ENCODE measurements around the gene PHF13. TPM values are rescaled to one million over a fixed set of nuclear protein-coding genes. Genes with fewer than 3 reads are reported as not detected.

The PHF13 gene
- total RNA-seq, 1 experiment from 2014 or later = 20.9 TPM

GRCh38 chr1:6614929-6615785 lies 1.6 kb downstream of the PHF13 start:
- Histone ChIP-seq H3F3A (ENCODE audit: insufficient read depth, low read depth) (peaks cover 13% of the 10 kb centered on the region), H3K79me2 (ENCODE audit: low read depth) (peaks cover 30% of the 10 kb centered on the region), H3K27ac (no peak overlapping the region), H2AFZ (peak overlapping the region; percentile 64; the same call in 1 of the 2 replicates), H4K20me1 (ENCODE audit: insufficient read depth) (0 out of 2 replicates have a peak, but pooled peaks cover 6% of the 10 kb centered on the region), H3K4me1 (replicated peaks; ENCODE audit: insufficient read depth) (peaks cover 11% of the 10 kb centered on the region), H3K9me2 (ENCODE audit: insufficient read depth) (no peaks in the 10 kb centered on the region), H3K9me3 (ENCODE audit: insufficient read depth, low read depth) (no peaks in the 10 kb centered on the region), H3K4me2 (peak overlapping the region; percentile 77), H3K27me3 (ENCODE audit: insufficient read depth, low read depth) (no peaks in the 10 kb centered on the region), H3K36me3 (ENCODE audit: low read depth) (no peaks in the 10 kb centered on the region), H3K4me3 (peak overlapping the region; percentile 55; the same call in 1 of the 2 replicates)
- no peak for DNase-seq
- CTCF ChIA-PET = no interaction called here
- no TSS peak for BruUV-seq (replicated peaks)
- TF ChIP-seq CTCF (conservative IDR thresholded peaks at IDR 0.05) = no peak
- no peak for TF ChIP-seq EZH2 (IDR thresholded peaks at IDR 0.05; ENCODE audit: low read depth)
- POLR2A ChIA-PET (ENCODE audit: unreplicated experiment) = no interaction called here
- intact Hi-C loops (cut with micrococcal nuclease; ENCODE audit: unreplicated experiment) = loop anchor here (10.0 kb wide), 1 partner anchor 390 kb away; no protein-coding TSS in a partner anchor

- ChIA-PET POLR2A (ENCODE audit: unreplicated experiment) (no interaction called here), CTCF (no interaction called here)
- intact Hi-C loops (cut with micrococcal nuclease; ENCODE audit: unreplicated experiment) = loop anchor here (10.0 kb wide), 1 partner anchor 394 kb away; no protein-coding TSS in a partner anchor
- BruUV-seq (replicated peaks) = no TSS peak
- H3K79me2 ChIP-seq (ENCODE audit: low read depth) = peaks cover 27% of the 10 kb centered on the region
- 0 out of 2 replicates have a peak, but pooled peaks cover 7% of the 10 kb centered on the region for H4K20me1 ChIP-seq (ENCODE audit: insufficient read depth)
- no peaks in the 10 kb centered on the region for H3K9me3 ChIP-seq (ENCODE audit: insufficient read depth, low read depth)
- no peak overlapping the region for H3K4me2 ChIP-seq
- H3K4me1 ChIP-seq (replicated peaks; ENCODE audit: insufficient read depth) = no peaks in the 10 kb centered on the region
- no peak overlapping the region for H3K4me3 ChIP-seq
- no peaks in the 10 kb centered on the region for H3K27me3 ChIP-seq (ENCODE audit: insufficient read depth, low read depth)
- H2AFZ ChIP-seq = no peak overlapping the region
- no peaks in the 10 kb centered on the region for H3K36me3 ChIP-seq (ENCODE audit: low read depth)
- peaks cover 3% of the 10 kb centered on the region for H3F3A ChIP-seq (ENCODE audit: insufficient read depth, low read depth)
- TF ChIP-seq EZH2 (IDR thresholded peaks at IDR 0.05; ENCODE audit: low read depth) (no peak), CTCF (conservative IDR thresholded peaks at IDR 0.05) (no peak)
- no peaks in the 10 kb centered on the region for H3K9me2 ChIP-seq (ENCODE audit: insufficient read depth)
- no peak for DNase-seq
- no peak overlapping the region for H3K27ac ChIP-seq
These were observed 5.5 kb downstream of the PHF13 start for GRCh38 chr1:6619045-6619444.

- no peaks in the 10 kb centered on the region for H3K27me3 ChIP-seq (ENCODE audit: insufficient read depth, low read depth)
- H3K79me2 ChIP-seq (ENCODE audit: low read depth) = peaks cover 24% of the 10 kb centered on the region
- H3K4me1 ChIP-seq (replicated peaks; ENCODE audit: insufficient read depth) = 0 out of 2 replicates have a peak, but pooled peaks cover 8% of the 10 kb centered on the region
- intact Hi-C loops (cut with micrococcal nuclease; ENCODE audit: unreplicated experiment) = no loop called here
- H3K27ac ChIP-seq = no peak overlapping the region
- no peak for TF ChIP-seq EZH2 (IDR thresholded peaks at IDR 0.05; ENCODE audit: low read depth)
- TF ChIP-seq CTCF (conservative IDR thresholded peaks at IDR 0.05) = no peak
- CTCF ChIA-PET = no interaction called here
- no peaks in the 10 kb centered on the region for H3K36me3 ChIP-seq (ENCODE audit: low read depth)
- peaks cover 10% of the 10 kb centered on the region for H3F3A ChIP-seq (ENCODE audit: insufficient read depth, low read depth)
- no peaks in the 10 kb centered on the region for H3K9me3 ChIP-seq (ENCODE audit: insufficient read depth, low read depth)
- H4K20me1 ChIP-seq (ENCODE audit: insufficient read depth) = 0 out of 2 replicates have a peak, but pooled peaks cover 10% of the 10 kb centered on the region
- H3K9me2 ChIP-seq (ENCODE audit: insufficient read depth) = no peaks in the 10 kb centered on the region
- H3K4me3 ChIP-seq = no peak overlapping the region
- no peak overlapping the region for H2AFZ ChIP-seq
- POLR2A ChIA-PET (ENCODE audit: unreplicated experiment) = no interaction called here
- DNase-seq = no peak
- BruUV-seq (replicated peaks) = no TSS peak
- no peak overlapping the region for H3K4me2 ChIP-seq
These were observed 8.2 kb downstream of the PHF13 start for GRCh38 chr1:6621429-6622391.
